ENCODE results near the gene AP1G2.
A peak's percentile ranks its signal among the peaks of the same experiment; 100 is the strongest.
"Not testable (repeated sequence)": the region's sequence is repeated elsewhere in the genome, so short reads cannot be mapped to it uniquely, and the experiment has no call there.

Gene AP1G2, protein sequence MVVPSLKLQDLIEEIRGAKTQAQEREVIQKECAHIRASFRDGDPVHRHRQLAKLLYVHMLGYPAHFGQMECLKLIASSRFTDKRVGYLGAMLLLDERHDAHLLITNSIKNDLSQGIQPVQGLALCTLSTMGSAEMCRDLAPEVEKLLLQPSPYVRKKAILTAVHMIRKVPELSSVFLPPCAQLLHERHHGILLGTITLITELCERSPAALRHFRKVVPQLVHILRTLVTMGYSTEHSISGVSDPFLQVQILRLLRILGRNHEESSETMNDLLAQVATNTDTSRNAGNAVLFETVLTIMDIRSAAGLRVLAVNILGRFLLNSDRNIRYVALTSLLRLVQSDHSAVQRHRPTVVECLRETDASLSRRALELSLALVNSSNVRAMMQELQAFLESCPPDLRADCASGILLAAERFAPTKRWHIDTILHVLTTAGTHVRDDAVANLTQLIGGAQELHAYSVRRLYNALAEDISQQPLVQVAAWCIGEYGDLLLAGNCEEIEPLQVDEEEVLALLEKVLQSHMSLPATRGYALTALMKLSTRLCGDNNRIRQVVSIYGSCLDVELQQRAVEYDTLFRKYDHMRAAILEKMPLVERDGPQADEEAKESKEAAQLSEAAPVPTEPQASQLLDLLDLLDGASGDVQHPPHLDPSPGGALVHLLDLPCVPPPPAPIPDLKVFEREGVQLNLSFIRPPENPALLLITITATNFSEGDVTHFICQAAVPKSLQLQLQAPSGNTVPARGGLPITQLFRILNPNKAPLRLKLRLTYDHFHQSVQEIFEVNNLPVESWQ

DNA sequence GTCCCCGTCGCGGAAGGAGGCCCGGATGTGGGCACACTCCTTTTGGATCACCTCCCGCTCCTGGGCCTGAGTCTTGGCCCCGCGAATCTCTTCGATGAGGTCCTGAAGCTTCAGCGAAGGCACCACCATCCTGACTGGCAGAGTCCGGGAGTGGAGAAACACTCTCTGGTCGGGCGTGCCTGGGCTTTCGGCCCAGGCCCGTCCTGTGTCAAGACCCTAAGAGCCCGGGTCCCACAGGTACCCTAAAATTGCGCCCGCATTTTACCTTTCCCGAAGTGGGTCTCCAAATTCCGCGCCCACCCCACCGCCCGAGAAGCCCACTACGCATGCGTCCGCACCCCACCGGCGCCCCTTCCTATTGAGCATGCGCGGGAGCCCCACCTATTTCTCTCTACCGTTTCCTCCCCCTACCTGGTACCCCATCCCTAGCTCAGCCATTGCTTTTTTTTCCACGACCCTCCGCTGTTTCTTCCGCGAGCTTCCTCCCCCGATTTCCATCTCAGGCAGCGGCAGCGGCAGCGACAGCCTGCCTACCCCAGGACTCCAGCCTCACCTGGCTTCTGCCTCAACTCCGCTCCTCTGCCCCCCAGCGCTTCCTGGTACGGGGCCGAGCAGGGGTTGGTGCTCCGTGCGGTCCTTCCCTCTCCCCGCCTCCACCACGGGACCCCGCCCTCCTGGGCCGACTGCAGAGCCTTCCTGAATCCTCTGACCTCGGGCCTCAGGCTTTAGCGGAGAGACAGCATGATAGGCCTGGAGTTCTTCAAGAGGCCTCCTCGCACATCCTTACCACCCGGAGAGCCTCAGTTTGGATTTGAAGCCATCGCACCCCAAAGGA is at the start of gene AP1G2:
AP1G2 (minus strand) TSS at position 606 of the 835 bp plus-strand sequence; CDS start at position 129, 477 bp downstream.
- DNase-seq = peak; percentile 74 to 81

- peak; percentile 64 to 66 for DNase-seq
Measured at GRCh38 chr14:23615856-23616255, 48.3 kb upstream of the AP1G2 start.

- no peak for DNase-seq
Measured at GRCh38 chr14:23614395-23614828, 46.8 kb upstream of the AP1G2 start.

DNA sequence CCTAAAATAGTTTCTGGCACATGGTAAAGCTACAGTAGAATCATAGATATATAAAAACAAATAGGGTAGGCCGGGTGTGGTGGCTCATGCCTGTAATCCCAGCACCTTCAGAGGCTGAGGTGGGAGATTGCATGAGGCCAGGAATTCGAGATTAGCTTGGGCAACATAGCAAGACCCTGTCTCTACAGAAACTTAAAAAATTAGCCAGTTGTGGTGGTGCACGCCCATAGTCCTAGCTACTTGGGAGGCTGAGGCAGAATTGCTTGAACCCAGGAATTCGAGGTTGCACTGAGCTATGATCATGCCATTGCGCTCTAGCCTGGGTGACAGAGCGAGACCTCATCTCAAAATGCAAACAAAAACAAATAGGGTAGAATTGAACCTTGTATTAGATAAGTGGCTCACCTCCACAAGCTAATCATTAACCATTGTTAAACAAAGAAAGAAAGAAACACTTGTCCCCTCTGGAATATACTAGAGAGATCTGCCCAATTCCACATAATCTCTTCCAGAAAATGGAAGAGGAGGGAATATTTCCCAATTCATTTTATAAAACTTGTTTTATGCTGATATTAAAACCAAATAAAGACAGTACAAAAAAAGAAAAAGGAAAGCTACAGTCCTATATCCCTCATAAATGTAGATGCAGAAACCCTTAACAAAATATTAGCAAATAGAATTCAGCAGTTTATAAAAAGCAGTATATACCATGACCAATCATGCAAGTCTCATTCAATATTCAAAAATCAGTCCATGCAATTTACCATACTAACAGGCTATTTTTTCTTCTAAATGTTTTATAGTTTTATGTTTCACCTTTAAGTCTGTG is 45.9 kb upstream of the AP1G2 start:
- no peak for DNase-seq

DNA sequence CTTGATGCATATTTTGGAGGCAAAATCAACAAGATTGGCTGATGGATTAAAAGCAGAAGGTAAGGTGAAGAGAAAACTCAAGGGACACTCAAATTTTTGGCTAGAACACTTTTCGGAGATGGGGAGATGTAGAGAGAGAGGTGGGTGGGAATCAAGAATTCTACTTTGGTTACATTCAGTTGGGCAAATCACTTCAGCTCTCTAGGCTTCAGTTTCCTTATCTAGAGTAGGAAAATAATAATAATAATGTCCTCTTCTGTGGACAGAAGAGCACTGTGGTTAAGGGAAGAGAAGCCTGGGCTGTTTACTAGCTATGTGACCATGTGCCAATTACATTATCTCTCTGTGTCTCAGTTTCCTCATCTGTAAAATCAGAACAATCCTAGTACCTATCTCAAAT is 45.2 kb upstream of the AP1G2 start:
- DNase-seq = no peak

DNA sequence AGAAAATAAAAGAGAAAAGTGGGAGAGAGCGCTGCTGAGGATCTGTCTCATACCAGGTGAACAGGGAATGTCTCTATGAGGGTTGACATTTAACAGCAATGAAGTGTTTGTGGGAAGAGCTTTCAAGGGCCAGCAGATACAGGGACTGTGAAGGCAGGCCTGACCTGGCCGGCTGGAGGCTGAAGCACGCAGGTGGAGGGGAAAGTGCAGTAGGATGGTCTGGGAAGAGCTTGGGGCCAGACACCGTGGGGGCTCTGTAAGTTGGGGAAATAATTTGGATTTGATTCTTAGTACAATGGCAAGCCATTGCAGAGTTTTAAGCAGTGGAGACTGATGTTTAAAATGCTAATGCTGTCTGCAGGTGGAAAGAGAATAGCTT is 44.8 kb upstream of the AP1G2 start:
- no peak for DNase-seq

DNA sequence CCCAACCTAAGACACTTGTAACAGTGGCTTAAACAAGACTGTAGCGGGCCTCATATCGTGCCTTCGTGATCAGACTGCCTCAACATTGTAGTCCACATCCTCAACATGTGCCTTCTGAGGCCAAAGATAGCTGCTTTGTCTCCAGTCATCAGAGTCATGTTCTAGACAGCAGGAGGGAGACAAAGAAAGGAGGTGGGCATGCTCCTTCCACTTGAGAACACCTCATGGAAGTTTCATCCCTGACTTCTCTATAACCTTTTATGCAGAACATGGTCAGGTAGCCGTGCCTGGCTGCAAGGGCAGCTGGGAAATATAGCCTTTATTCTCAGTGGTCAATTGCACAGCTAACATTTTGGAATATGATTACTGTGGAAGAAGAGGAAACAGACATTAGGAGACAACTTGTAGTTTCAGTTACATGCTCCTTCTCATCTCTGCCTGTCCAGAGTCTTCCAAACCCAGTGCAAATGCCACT is 43.3 kb upstream of the AP1G2 start:
- DNase-seq = no peak

GRCh38 chr14:23610090-23610814 is 42.7 kb upstream of the AP1G2 start:
- DNase-seq = no peak

DNA sequence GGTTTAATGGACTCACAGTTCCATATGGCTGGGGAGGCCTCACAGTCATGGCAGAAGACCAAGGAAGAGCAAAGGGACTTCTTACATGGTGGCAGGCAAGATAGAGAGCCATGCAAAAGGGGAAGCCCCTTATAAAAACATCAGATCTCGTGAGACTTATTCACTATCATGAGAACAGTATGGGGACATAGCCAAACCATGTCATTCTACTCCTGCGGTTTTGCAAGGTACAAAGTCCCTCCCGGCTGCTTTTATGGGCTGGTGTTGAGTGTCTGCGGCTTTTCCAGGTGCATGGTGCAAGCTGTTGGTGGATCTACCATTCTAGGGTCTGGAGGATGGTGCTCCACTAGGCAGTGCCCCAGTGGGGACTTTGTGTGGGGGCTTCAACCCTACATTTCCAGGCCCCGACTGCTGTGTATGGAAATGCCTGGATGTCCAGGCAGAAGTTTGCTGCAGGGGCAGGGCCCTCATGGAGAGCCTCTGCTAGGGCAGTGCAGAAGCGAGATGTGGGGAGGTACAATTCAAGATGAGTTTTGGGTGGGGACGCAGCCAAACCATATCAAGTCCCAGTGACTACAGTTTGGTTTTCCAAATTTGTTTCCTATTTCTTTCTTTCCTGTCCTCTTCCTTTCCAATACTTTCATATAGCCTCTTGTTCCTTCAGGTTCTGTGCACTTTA is 42.0 kb upstream of the AP1G2 start:
- DNase-seq = not testable (repeated sequence)

DNA sequence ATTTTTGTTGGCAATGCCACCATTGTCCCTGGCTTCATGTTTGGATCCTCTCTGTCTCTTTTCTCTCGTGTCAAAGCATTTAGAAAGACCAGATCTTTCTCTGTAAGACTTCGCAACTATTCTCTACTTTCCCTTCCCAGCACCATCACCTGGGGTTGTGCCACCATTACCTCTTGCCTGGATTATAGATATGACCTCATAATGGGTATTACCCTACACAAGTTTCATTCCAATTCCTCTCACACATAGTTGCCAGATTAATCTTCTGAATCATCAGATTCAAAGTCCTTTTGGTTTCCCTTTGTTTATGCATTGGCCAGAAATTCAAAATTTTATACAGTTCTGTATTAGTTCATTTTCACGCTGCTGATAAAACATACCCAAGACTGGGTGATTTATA is 41.4 kb upstream of the AP1G2 start:
- DNase-seq = no peak

DNA sequence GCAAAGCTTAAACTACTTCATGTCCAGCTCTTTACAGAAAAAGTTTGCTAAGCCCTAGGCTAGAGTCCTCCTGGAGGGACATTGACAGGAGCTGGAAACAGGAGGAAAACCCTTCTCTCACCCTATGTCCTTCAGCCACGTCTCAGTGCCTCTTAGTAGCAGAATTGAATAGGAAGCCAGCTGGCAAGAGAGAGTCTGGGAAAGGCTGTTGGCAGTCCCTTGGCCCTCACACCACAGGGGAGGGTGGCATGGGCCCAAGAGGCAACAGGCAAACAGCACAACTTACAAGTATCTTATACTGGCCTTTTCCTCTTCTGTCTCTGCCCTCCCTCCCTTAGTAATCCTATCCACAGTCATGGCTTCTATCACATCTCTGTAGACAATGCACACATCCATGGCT is 40.9 kb upstream of the AP1G2 start:
- DNase-seq = no peak

DNA sequence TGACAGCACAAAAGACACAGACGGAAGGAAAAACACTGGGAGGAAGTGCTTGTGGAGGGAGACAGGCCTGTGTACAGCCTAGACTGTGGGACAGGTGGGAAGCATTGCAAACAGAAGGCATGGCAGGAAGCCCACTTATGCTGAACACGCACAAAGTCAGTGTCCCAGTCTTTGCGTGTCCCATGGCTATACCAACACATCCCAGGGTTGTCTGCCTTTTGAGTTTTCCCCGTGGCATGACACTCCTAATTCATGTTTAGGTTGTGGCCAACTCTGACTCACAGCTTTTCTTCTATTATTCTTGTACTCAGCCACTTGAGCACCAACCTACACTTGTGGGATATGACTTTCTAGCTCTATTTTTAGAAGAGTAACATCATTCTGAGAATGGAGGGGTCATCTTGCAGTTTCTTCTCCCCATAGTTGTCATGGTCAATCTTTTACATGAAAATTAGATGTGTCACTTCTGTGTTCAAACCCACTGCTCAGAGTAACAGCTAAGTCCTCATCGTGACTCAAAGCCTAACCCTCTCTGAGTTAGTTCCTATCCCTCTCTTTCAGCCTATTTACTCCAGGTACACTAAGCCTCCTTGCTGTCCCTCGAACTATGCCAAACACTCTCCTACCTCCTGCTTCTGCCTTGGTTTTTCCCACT is 38.5 kb upstream of the AP1G2 start:
- no peak for DNase-seq

- DNase-seq = no peak
Measured at GRCh38 chr14:23604675-23605170, 37.1 kb upstream of the AP1G2 start.

DNA sequence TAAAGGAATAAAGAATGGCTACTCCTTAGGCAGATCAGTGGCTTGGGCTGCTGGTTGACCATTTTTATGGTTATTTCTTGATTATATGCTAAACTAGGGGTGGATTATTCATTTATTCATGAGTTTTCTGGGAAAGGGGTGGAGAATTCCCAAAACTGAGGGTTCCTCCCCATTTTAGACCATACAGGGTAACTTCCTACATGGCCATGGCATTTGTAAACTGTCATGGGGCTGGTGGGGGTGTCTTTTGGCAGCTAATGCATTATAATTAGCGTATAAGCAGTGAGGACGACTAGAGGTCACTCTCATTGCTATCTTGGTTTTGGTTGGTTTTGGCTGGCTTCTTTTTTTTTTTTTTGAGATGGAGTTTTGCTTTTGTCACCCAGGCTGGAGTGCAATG is 36.6 kb upstream of the AP1G2 start:
- no peak for DNase-seq

GRCh38 chr14:23603103-23603502 is 35.5 kb upstream of the AP1G2 start:
- DNase-seq = no peak

DNA sequence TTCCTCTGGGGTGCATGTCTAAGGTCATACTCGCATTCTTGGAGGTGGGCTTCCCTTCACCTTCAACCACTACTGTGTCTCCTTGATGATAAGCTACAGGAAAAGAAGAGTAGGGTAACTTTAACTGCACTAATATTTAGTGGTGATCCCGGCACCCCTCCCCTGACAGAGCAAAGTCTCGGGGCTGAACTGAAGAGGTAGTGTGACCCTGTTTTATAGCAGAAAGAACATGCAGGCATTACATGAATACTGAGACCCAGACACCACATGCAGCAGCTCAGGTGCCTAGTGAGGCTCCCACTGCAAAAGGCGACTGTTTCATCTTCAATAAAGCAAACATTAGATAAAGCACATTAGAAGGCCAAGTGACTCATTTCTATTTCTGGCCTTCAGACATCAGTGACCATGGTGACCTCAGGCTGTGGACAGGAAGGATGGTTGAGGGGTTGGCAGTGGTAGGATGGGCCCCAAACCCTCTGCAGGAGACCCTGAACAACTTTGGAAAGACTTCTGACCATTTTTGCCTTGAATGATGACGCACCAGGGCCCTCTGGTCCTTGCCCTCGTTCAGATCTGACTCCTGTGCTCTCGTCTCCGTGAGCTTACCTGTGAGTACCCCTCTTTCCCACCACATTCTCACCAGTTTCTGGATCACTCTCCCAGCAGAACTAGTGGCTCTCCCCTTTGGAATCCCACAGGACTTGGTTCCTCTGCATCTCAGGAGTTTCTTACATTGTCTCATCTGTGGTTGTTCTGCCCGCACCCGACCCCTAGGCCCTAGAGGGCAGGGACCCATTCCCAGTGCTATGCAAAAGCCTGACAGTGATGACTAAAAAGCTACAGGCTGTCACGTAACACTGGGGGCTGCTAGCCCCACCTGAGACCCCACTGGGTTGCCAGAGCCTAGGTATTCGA is 34.8 kb upstream of the AP1G2 start:
- DNase-seq = no peak

GRCh38 chr14:23601845-23602180 is 34.2 kb upstream of the AP1G2 start:
- DNase-seq = no peak

DNA sequence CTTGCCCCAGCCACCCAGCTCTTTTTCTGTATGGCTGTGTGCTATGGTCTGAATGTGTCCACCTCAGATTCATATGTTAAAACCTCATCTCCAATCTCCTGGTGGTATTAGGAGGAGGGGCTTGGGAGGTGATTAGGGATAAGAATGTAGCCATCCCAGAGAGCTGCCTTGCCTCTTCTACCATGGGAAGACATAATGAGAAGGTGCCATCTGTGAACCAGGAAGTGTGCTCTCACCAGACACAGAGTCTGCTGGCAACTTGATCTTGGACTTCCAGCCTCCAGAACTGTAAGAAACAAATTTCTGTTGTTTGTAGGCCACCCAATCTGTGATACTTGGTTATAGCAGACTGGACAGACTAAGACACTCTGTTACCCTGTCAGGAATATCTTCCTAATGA is 33.8 kb upstream of the AP1G2 start:
- DNase-seq = no peak

DNA sequence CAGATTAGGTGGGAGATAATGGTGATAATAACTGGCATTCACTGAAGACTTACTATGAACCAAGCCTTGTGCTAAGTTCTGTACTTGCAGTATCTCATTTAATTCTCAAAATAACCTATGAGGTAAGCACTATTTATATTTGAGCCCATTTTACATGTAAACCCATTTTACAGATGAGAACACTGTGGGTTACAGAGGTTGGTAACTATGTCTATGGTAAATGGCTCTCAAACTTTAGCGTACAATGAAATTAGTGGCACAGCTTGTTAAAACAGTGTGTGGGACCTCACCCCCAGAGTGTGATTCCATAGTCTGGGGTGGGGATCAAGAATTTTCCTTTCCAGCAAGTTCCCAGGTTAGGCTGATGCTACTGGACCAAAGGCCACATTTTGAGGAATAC is 33.2 kb upstream of the AP1G2 start:
- DNase-seq = no peak
